ENCODE data around the gene CMC2.

The CMC2 gene

DNA sequence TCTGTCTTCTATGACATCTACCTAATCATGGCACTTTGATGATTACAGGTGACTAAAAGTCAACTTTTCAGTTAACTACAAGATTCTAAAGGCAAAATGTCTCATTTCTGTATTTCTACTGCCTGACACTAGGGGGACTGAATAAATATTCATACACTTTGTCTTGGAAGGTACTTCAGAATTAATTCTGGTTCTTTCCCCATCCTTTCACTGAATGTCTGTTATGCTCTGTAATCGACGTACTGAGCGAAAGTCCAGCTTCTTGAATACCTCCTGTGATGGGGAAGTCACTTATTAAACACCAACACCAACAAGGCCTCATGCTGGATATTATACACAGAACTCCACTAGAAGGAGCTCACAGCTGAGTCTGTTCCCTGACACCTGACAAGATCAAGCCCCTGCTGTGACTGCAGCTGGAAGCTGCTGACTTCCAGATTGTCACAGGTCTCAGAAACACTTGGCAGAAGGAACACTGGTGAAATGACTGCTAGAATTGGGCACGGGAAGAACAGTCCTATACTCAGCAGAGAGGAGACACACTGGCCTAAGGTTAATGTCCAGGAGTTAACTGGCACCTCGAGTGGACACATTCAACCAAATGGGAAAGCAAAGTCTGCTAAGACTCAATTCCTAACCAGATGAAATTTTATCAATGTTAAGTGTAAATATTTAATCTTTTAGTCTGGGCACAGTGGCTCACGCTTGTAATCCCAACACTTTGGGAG lies 31.9 kb downstream of the CMC2 start:
- DNase-seq (ENCODE audit: low read depth, low spot score), result no peak

DNA sequence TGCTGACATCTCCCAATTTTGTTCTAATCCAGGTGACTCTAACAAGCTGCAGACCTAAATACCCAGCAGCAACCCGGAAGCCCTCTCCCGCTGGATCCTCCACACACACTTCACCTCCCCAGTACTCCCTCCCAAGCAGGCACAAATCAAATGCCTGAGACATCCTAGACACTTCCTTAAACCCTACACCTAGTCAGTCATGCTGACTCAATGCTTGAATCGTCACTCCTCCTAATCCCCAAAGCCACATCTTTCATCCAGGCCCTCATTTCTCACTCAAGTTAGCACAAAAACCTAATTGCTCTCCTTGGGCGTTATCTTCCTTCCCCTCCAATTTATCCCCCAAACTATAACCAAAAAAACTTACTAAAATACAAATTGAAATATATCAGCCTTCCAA lies 32.7 kb downstream of the CMC2 start:
- no peak for DNase-seq (ENCODE audit: low read depth, low spot score)

GRCh38 chr16:80972611-80973010 lies 34.1 kb downstream of the CMC2 start:
- DNase-seq (ENCODE audit: low read depth, low spot score), result no peak

DNA sequence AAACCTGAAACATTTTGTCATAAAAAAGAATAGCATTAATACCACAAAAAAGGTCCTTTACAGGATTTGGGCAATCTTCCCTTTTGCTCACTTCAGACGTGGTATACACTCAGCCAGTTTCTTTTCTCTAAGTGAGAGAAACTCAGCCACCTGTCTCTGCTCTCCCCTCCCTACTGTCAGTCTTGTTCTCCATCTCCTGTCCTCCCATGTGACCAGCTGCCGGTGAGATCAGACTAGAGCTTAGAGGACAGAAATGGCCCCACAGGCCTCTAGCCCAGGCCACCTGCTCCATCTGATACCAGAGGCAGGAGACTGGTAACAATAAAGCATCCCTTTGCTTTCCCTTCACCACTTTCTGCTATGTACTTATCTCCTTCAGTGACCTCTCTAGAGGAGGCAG lies 34.9 kb downstream of the CMC2 start:
- no peak for DNase-seq (ENCODE audit: low read depth, low spot score)

GRCh38 chr16:80969114-80969484 lies 37.6 kb downstream of the CMC2 start:
- DNase-seq (ENCODE audit: low read depth, low spot score), result no peak

DNA sequence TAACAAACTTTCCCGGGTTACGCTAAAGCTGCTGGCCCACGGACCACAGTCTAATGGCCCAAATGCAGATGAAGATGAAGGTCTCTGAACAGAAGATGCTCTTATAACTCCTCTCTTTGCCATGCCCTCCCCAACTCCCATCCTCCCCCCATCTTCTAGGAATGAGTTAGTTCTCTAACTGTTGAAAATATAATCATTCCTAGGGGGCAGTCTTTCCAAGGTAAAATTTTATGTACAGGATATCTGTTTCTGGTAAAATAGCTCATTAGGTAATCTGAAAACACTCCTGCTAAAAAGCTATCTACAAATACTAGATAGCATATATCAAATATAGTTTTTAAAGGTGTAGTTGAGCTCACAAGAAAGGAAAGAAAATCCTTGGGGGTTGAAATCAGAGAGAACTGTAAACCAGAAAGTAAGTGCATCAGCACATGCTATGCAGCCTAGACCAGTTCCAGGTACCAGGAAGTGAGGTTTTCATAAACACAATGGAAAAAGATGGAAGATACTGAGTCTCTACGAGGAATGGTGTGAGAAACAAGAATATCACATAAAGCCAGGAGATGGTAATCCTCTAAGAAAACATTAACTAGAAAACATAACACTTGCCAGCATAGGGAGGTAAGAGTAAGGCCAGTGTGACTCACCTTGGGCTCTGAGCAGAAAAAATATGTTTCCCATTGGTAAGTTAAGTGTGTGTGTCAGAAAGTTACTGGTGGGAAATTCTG lies 38.1 kb downstream of the CMC2 start:
- DNase-seq (ENCODE audit: low read depth, low spot score), result no peak

GRCh38 chr16:80966617-80967016 lies 40.1 kb downstream of the CMC2 start:
- DNase-seq (ENCODE audit: low read depth, low spot score), result no peak

- DNase-seq (ENCODE audit: low read depth, low spot score), result no peak
Observed at GRCh38 chr16:80964351-80964750, 42.3 kb downstream of the CMC2 start.

DNA sequence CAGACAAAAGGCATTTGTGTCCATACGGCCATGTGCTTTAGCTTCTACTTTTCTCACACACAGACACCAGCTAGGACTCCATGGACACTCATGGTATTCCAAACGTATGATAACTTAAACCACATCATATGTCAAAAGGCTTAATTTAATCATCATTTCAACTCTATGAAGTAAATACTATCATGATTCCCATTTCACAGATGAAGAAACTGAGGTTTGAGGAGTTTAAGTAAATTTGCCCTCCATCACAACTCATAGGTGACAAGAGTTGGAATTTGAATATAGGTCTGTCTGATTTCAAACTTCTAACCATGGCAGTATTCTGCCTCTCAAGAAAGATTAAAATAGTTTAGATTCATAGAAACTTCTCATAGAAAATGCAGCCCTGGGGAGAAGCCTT lies 43.8 kb downstream of the CMC2 start:
- DNase-seq (ENCODE audit: low read depth, low spot score), result no peak

- DNase-seq (ENCODE audit: low read depth, low spot score), result no peak
Observed at GRCh38 chr16:80958284-80958683, 48.4 kb downstream of the CMC2 start.

GRCh38 chr16:80954985-80955384 lies 51.7 kb downstream of the CMC2 start:
- DNase-seq (ENCODE audit: low read depth, low spot score), result no peak

DNA sequence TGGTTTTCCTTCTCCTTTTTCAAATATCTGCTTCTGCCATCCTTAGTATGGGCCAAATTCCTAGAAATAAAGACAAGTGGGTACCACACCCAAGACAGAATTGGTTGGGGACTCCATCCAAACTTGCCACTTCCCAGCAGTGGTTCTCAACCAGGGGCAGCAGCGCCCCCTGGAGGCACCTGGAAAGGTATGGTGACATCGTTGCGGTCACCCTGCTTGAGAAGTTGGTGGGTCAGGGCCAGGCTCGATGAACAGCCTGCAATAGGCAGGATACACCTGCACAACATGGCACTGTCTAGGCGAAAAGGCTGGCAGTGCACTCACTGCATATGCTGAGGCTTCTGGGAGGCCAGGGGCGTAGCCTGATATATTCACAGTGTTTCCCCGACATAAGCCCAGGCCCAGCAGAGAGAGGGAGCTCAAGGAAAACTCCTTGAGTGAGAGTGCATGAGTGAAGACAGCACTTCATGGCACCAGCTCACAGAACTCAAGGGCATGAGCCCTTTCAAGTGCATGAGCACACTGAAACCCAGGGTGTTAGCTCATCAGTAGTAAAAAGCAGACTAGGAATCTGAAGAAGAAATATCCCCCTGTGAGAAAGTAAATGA lies 57.7 kb downstream of the CMC2 start:
- peak; percentile 67 for DNase-seq (ENCODE audit: low read depth, low spot score)

GRCh38 chr16:80947708-80948625 lies 58.7 kb downstream of the CMC2 start:
- DNase-seq (ENCODE audit: low read depth, low spot score), result no peak

GRCh38 chr16:80947239-80947638 lies 59.4 kb downstream of the CMC2 start:
- no peak for DNase-seq (ENCODE audit: low read depth, low spot score)

DNA sequence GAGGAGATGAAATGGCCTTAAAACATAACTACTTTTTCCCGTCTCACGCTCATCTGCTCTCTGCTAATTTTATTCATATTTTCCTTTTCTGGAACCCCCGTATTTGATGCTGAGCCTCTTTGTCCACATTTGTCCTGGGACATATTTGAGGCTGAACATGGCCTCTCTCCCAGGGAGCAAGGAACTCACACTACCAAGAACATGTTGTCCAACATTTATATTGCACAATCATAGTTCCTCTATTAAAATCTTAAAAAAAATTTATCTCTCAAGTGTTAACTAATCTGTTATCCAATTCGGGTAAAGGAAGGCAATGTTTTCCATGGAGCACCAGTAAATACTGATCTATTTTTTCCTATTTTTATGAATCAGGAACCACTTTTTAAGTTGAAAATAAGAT lies 60.2 kb downstream of the CMC2 start:
- no peak for DNase-seq (ENCODE audit: low read depth, low spot score)

- no peak for DNase-seq (ENCODE audit: low read depth, low spot score)
Observed at GRCh38 chr16:80940069-80940856, 66.4 kb downstream of the CMC2 start.

GRCh38 chr16:80938879-80939260 lies 67.8 kb downstream of the CMC2 start:
- DNase-seq (ENCODE audit: low read depth, low spot score), result no peak

DNA sequence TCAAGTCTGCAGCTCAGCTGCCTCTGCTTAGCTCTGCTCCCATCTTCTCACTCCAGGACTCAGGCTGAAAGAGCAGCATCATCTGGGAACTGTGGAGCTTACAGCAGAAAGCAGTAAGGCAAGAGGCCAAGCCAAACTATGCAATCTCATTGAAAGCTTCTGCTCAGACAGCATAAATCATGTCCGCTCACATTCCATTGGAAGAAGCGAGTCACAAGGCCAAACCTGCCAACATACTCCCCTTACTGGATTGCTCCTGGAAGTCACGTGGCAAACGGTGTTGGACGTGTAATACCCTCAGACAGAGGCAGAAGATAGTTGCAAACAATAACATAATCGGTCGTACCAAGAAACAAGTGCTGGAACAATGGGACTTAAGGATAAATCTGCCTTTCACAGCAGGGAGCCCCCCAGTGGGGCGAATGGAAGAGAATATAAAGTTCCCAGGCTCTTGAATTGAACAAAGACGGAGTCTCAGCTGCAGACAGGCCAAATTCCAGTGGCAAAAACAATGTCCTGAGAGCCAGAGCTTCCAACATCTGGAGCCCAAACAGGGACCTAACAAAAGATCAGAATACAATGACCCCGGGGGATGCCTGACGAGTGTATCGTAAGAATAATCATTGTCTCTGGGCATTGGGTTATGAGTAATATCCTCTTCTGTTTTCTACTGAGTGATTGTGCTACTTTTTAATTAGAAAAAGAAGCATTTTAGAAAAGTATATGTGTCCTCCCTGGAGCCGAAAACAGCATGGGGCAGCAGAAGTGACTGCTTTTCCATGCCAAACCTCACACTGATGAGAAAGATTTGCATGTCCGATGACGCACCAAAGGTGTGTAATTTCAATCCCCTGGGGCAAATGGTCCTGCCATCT lies 68.4 kb downstream of the CMC2 start:
- peak; percentile 72 for DNase-seq (ENCODE audit: low read depth, low spot score)

GRCh38 chr16:80936410-80936809 lies 70.3 kb downstream of the CMC2 start:
- no peak for DNase-seq (ENCODE audit: low read depth, low spot score)

- no peak for DNase-seq (ENCODE audit: low read depth, low spot score)
Observed at GRCh38 chr16:80935691-80936090, 71.0 kb downstream of the CMC2 start.
